ENCODE results near the gene CNOT1.

Gene CNOT1

DNA sequence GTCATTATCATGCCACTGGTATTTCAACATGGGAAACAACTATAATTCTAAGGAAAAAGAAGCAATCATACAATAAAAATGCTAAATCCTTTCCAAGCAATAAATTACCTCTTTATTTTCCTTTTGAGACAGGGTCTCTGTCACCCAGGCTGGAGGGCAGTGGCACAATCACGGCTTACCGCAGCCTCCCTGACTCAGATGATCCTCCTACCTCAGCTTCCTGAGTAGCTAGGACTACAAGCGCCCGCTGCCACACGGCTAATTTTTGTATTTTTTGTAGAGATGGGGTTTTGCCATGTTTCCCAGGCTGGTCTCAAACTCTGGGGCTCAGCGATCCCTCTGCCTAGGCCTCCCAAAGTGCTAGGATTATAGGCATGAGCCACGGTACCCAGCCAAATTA lies 24.1 kb downstream of the CNOT1 start:
- TF ChIP-seq CTCF (IDR thresholded peaks at IDR 0.05; ENCODE audit: insufficient read depth, low read depth, low read length, missing control alignments) = no peak
- H3K4me3 ChIP-seq (ENCODE audit: low read length) = no peak overlapping the region
- DNase-seq (ENCODE audit: low read depth) = no peak

DNA sequence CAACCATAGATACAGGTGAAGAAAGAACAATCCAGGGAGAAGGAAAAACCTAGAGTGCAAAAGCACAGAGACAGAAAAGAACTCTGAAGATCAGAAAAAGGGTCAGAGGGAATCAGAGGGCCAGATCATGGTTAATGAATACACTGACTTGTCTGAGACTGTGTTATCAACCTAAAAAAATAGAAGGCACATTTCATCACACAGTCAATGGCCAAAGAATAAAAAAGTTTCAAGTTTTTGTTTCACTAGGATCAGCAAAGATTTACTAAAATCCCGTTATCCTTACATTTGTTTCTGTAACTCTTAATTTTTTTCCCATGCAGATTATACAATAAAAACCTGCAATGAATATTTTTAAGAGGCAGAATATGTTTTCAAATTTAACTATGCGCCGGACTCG lies 38.5 kb downstream of the CNOT1 start:
- no peak for TF ChIP-seq CTCF (IDR thresholded peaks at IDR 0.05; ENCODE audit: insufficient read depth, low read depth, low read length, missing control alignments)
- no peak for DNase-seq (ENCODE audit: low read depth)
- H3K4me3 ChIP-seq (ENCODE audit: low read length) = no peak overlapping the region

DNA sequence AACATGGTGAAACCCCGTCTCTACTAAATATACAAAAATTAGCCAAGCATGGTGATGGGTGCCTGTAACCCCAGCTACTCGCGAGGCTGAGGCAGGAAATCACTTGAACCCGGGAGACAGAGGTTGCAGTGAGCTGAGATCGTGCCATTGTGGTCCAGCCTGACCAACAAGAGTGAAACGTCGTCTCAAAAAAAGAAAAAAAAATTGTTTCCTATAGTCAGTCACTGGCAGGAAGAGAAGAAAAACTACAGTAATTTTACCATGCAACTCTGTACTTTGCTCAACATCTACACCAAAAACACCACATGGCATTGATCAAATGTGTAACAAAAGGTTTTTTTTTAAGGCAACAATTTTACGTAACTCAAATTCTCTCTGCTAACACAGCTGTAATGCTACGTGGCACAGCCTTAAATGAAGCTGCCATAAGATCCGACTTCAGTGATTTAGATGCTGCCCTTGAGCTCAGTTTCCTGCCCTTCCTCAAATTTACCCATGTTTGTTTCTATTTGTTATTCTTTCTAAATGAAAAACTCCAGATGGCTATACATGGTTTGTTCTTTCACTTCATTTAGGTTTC lies 40.2 kb downstream of the CNOT1 start:
- H3K4me3 ChIP-seq (ENCODE audit: low read length) = no peak overlapping the region
- TF ChIP-seq CTCF (IDR thresholded peaks at IDR 0.05; ENCODE audit: insufficient read depth, low read depth, low read length, missing control alignments) = no peak
- no peak for DNase-seq (ENCODE audit: low read depth)

GRCh38 chr16:58588406-58588805 lies 41.2 kb downstream of the CNOT1 start:
- no peak for DNase-seq (ENCODE audit: low read depth)
- no peak overlapping the region for H3K4me3 ChIP-seq (ENCODE audit: low read length)
- no peak for TF ChIP-seq CTCF (IDR thresholded peaks at IDR 0.05; ENCODE audit: insufficient read depth, low read depth, low read length, missing control alignments)

DNA sequence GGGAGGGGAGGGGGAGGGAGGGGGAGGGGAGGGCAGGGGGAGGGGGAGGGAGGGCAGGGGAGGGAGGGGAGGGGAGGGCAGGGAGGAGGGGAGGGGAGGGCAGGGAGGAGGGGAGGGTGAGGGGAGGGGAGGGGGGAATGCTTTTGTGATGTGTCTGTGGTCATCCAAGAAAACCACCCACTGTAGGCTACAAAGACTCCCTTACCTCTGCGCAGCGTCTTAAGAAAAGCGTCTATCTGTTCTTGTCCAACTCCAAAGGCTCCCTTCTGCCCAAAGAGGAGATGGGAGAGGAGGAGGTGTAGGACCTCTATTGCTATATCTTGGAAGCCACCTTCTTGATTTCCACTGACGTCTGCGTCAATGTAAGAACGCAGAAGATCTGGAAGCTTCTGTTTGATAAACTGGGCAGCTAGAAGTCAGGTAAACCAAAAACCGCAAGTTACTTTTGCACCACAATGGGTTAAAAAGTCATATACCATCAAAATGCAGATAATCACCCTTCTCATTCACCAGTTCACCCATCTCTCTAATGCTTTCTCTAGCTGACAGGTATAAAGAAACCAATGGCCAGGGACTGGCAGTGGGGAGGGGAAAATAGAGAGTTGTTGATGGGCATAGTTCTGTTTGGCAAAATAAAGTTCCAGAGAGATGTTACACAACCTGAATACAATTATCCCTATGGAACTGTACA lies 43.1 kb downstream of the CNOT1 start:
- H3K4me3 ChIP-seq (ENCODE audit: low read length) = no peak overlapping the region
- TF ChIP-seq CTCF (IDR thresholded peaks at IDR 0.05; ENCODE audit: insufficient read depth, low read depth, low read length, missing control alignments) = no peak
- no peak for DNase-seq (ENCODE audit: low read depth)

DNA sequence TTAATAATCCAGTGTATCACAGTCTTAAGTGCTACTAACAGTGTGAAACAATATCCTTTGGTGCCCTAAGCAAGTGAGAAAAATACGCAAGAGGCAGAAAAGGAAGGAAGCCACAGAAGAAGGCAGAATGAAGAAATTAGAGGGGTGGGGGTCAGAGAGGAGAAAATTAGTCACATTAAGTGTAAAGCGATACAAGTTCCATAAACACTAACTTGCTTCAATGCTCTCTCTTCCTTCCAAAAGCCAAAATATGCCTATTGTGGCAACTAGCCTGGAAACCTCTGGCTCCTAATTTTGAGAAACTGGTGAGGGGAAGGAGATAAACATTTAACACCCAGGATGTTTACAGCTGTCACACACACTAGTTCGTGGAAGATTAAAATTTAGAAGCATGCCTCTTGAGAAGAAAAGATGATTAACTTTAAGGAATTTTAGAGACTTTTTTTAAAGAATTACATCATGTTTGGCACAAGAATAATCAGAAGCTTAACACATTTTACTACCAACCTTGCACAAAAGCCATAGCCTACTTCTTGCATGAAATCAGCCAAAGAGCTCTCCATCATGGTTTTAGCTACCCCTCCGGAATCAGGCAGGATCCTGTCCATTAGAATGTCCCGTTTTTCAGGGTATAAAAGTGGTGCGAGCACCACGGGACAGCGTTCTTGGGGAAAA lies 44.7 kb downstream of the CNOT1 start:
- H3K4me3 ChIP-seq (ENCODE audit: low read length) = no peak overlapping the region
- TF ChIP-seq CTCF (IDR thresholded peaks at IDR 0.05; ENCODE audit: insufficient read depth, low read depth, low read length, missing control alignments) = no peak
- no peak for DNase-seq (ENCODE audit: low read depth)
